Endothelial cell of umbilical vein (primary cell): ENCODE results near the gene TIMELESS. TPM values are rescaled to one million over a fixed set of nuclear protein-coding genes. Genes with fewer than 3 reads are reported as not detected.

Experiments used
- BruUV-seq: library from RNA; stranded (reverse); fragments of 400-500 nt; replicated peaks from 2 replicates; lab custom pipeline; 2021; lab: Mats Ljungman, UMichigan
- CTCF ChIA-PET: fragments of 300-600, 350-600 bp; sonication (Branson Sonifier 250); formaldehyde crosslinking; loops from one replicate; lab custom pipeline; 2021; ENCODE audit warnings: antibody characterized with exemption, inconsistent platforms; lab: Charles Lee
- POLR2A ChIA-PET: fragments of 300-600, 350-600 bp; sonication (Branson Sonifier 250); formaldehyde crosslinking; loops from one replicate; lab custom pipeline; 2021; ENCODE audit warnings: antibody characterized with exemption, inconsistent platforms; lab: Charles Lee
- DNase-seq: peaks from one replicate; pipeline ENCODE4 v3.0.0-alpha.2; 2011; ENCODE audit warnings: low read depth, low spot score
- FAIRE-seq: peaks from 2 replicates; lab custom pipeline; 2011; peaks lifted over from hg19 to GRCh38; lab: Jason Lieb, UNC
- H2AFZ ChIP-seq: 2 replicates; pipeline ENCODE4 v1.6.0; 2012; ENCODE audit warnings: low read depth, low read length, control low read depth, inconsistent platforms
- H3K27ac ChIP-seq: 2 replicates; pipeline ENCODE4 v1.5.1; 2011; ENCODE audit warnings: low read depth, mild to moderate bottlenecking, control low read depth, low read length, moderate library complexity; ENCODE audit not compliant: insufficient read depth
- H3K27me3 ChIP-seq, 2 experiments: 2 replicates each; pipeline versions ENCODE4 v1.6.0 to v1.6.1; 2011; ENCODE audit warnings: low read length in 2 of 2, mixed read lengths in 1 of 2; ENCODE audit not compliant: control insufficient read depth in 2 of 2, insufficient read depth in 2 of 2
- H3K36me3 ChIP-seq, 2 experiments: 2 replicates in 1 of 2; 3 replicates in 1 of 2; pipeline ENCODE4 v1.5.1; 2011; ENCODE audit warnings: low read length in 2 of 2, mild to moderate bottlenecking in 1 of 2, moderate library complexity in 1 of 2; ENCODE audit not compliant: control insufficient read depth in 2 of 2, insufficient read depth in 2 of 2; ENCODE audit errors: extremely low read depth in 1 of 2
- H3K4me1 ChIP-seq: 3 replicates; pipeline ENCODE4 v1.5.1; 2011; ENCODE audit warnings: mild to moderate bottlenecking, low read length; ENCODE audit not compliant: control insufficient read depth, insufficient read depth; ENCODE audit errors: extremely low read depth
- H3K4me2 ChIP-seq: 2 replicates; pipeline ENCODE4 v1.6.1; 2011; ENCODE audit warnings: low read length, control low read depth, mixed read lengths; ENCODE audit not compliant: insufficient read depth
- H3K4me3 ChIP-seq, 3 experiments: fragments of 200-600 bp in 1 of 3; sonication (generic), shearing (Covaris generic) in 1 of 3; replicated peaks in 1 of 3; 2 replicates each; pipeline ENCODE4 v1.5.1; 2011 to 2016; ENCODE audit warnings: control low read depth in 3 of 3, low read length in 3 of 3, mild to moderate bottlenecking in 2 of 3, inconsistent platforms in 1 of 3, low read depth in 1 of 3, moderate library complexity in 1 of 3; ENCODE audit not compliant: insufficient read depth in 1 of 3
- H3K79me2 ChIP-seq: 2 replicates; pipeline ENCODE4 v1.6.0; 2012; ENCODE audit warnings: low read length, inconsistent platforms; ENCODE audit not compliant: control insufficient read depth, insufficient read depth
- H3K9ac ChIP-seq: replicated peaks from 2 replicates; pipeline ENCODE3; 2011; ENCODE audit warnings: low read length, control low read depth; ENCODE audit not compliant: insufficient read depth; ENCODE audit errors: extremely low read depth
- H3K9me1 ChIP-seq: replicated peaks from 3 replicates; pipeline ENCODE4 v1.6.0; 2011; ENCODE audit warnings: mild to moderate bottlenecking, low read length; ENCODE audit not compliant: control insufficient read depth, insufficient read depth; ENCODE audit errors: extremely low read depth
- H3K9me3 ChIP-seq: replicated peaks from 2 replicates; pipeline ENCODE4 v1.5.1; 2012; ENCODE audit warnings: low read length, inconsistent platforms; ENCODE audit not compliant: control insufficient read depth, insufficient read depth
- H4K20me1 ChIP-seq: replicated peaks from 2 replicates; pipeline ENCODE3; 2011; ENCODE audit warnings: mild to moderate bottlenecking, low read length; ENCODE audit not compliant: control insufficient read depth, insufficient read depth; ENCODE audit errors: extremely low read depth
- CTCF ChIP-seq, 2 donors: IDR thresholded peaks; 1 replicate in 1 of 2; 2 replicates in 1 of 2; pipeline ENCODE4 v1.5.1; 2011; ENCODE audit warnings: low read length in 2 of 2, mild to moderate bottlenecking in 2 of 2, moderate library complexity in 2 of 2, control low read depth in 1 of 2, inconsistent platforms in 1 of 2, low read depth in 1 of 2; ENCODE audit not compliant: insufficient read depth in 1 of 2; ENCODE audit errors: extremely low read depth in 1 of 2
- EZH2 ChIP-seq: IDR thresholded peaks from 2 replicates; pipeline ENCODE4 v1.6.1; 2012; ENCODE audit warnings: borderline replicate concordance, low read depth, mild to moderate bottlenecking, moderate library complexity, low read length, inconsistent platforms; ENCODE audit not compliant: severe bottlenecking
- GATA2 ChIP-seq: IDR thresholded peaks from 2 replicates; pipeline ENCODE4 v1.7.0; 2011; ENCODE audit warnings: low read depth, mild to moderate bottlenecking, moderate library complexity, mixed read lengths, low read length; ENCODE audit not compliant: insufficient read length, insufficient read depth
- JUN ChIP-seq: IDR thresholded peaks from 2 replicates; pipeline ENCODE4 v1.6.1; 2011; ENCODE audit warnings: borderline replicate concordance, low read depth; ENCODE audit not compliant: insufficient read length, insufficient read depth
- MYC ChIP-seq: IDR thresholded peaks from one replicate; pipeline ENCODE4 v1.6.1; 2011; ENCODE audit warnings: mild to moderate bottlenecking, low read depth, low read length
- POLR2A ChIP-seq: IDR thresholded peaks from 2 replicates; pipeline ENCODE4 v1.6.1; 2012; ENCODE audit warnings: low read depth, mild to moderate bottlenecking, control low read depth, low read length
- POLR2AphosphoS5 ChIP-seq: IDR thresholded peaks from 2 replicates; pipeline ENCODE4 v1.6.1; 2012; ENCODE audit warnings: low read depth, mild to moderate bottlenecking, control low read depth, low read length, moderate library complexity; ENCODE audit not compliant: insufficient read depth
- dilution Hi-C: fragments of 300-500 bp; cut with MboI; formaldehyde crosslinking; loops from one replicate; pipeline ENCODE4 v1.15.0; 2019; ENCODE audit warnings: low sequenced_read_pairs; ENCODE audit not compliant: extremely low pct_ligation_motif_present
- intact Hi-C: fragments of 100-400 bp; cut with micrococcal nuclease; formaldehyde crosslinking; loops from one replicate; pipeline ENCODE4 v1.10.0; 2022
- polyA plus RNA-seq, 4 experiments: library from polyadenylated mRNA; depleted of rRNA in 3 of 4; stranded (reverse) in 3 of 4; unstranded in 1 of 4; fragments of >200 nt; gene quantifications; 2 replicates each; pipeline versions ENCODE4 v1.2.1 to v1.2.3, GENCODE V29; 2011 to 2012; ENCODE audit warnings: missing spikeins in 1 of 4
- total RNA-seq: library from RNA; stranded (reverse); gene quantifications from 2 replicates; pipeline ENCODE4 v1.2.3, GENCODE V29; 2021

Gene TIMELESS
- total and polyA plus RNA-seq, 2 donors (not counting 3 experiments of a cell fraction or from before 2014, with no cell fraction given): 6.1 to 28.2 TPM

GRCh38 chr12:56431850-56432249 lies 17.4 kb downstream of the TIMELESS start:
- dilution Hi-C loops: no loop called here
- ChIA-PET POLR2A (interaction anchor here (0.5 kb wide), 1 partner anchor 24 kb away, joined by 4 read pairs; no protein-coding TSS in a partner anchor), CTCF (no interaction called here)
- Histone ChIP-seq H3K27ac (no peak overlapping the region), H3K4me3 (no peak overlapping the region), H3K79me2 (peaks cover 3% of the 10 kb centered on the region), H4K20me1 (no peaks in the 10 kb centered on the region), H3K4me1 (no peaks in the 10 kb centered on the region), H3K27me3 (no peaks in the 10 kb centered on the region), H2AFZ (no peak overlapping the region), H3K4me2 (no peak overlapping the region), H3K9me1 (no peaks in the 10 kb centered on the region), H3K36me3 (peaks cover 0 to 2% of the 10 kb centered on the region in 2 experiments), H3K9me3 (no peaks in the 10 kb centered on the region), H3K9ac (no peak overlapping the region)
- FAIRE-seq: no peak
- no peak for DNase-seq
- no peak for TF ChIP-seq EZH2
- no peak for TF ChIP-seq MYC
- no peak for TF ChIP-seq POLR2AphosphoS5
- TF ChIP-seq CTCF (IDR thresholded peaks at IDR 0.05; ENCODE audit: extremely low read depth in 1 of 2, insufficient read depth in 1 of 2, low read depth in 1 of 2, low read length in 2 of 2): no peak
- TF ChIP-seq GATA2: no peak
- no peak for TF ChIP-seq POLR2A
- no peak for TF ChIP-seq JUN
- BruUV-seq: no TSS peak
- intact Hi-C loops: no loop called here
